Panc1 (cell line): ENCODE data around the gene PLEKHA8.

Source experiments
- CTCF ChIP-seq: fragments of 450-650 bp; IDR thresholded peaks from 2 replicates; pipeline ENCODE4 v1.5.1; 2017; ENCODE audit warnings: mild to moderate bottlenecking
- POLR2AphosphoS5 ChIP-seq: IDR thresholded peaks from 2 replicates; pipeline ENCODE4 v1.6.1; 2012; ENCODE audit warnings: mild to moderate bottlenecking, low read depth, low read length, moderate library complexity
- SIN3A ChIP-seq: IDR thresholded peaks from 2 replicates; pipeline ENCODE4 v1.6.1; 2012; ENCODE audit warnings: low read depth, mild to moderate bottlenecking, low read length, moderate library complexity, borderline replicate concordance; ENCODE audit not compliant: insufficient read depth
- TCF7L2 ChIP-seq: IDR thresholded peaks from 2 replicates; pipeline ENCODE4 v1.6.1; 2011; ENCODE audit warnings: mild to moderate bottlenecking, low read depth, low read length, inconsistent platforms
- TF ChIP-seq, protein P1 (sequence below), 2 experiments: IDR thresholded peaks; 2 replicates each; pipeline ENCODE4 v1.6.1; 2011 to 2012; ENCODE audit warnings: low read depth in 2 of 2, control low read depth in 1 of 2, low read length in 1 of 2, mild to moderate bottlenecking in 1 of 2, moderate library complexity in 1 of 2; ENCODE audit not compliant: insufficient read depth in 1 of 2

DNA sequence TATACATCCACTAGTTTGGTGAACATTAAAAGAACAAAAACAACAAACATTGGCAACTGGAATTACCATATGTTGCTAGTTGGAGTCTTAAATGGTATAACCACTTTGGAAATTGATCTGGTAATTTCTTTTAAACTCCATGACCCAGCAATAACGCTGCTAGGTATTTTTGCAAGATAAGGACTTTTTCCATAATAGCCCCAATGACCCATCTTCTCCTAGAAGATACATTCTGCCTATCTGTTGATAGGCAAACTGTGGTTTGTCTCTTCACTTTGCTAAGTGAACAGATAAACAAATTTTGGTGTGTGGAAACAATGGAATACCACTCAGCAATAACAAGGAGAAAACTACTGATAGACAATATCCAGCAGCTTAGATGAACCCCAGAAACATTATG is 75.9 kb downstream of the PLEKHA8 start:
- TF ChIP-seq CTCF (no peak), POLR2AphosphoS5 (no peak), TCF7L2 (no peak), SIN3A (no peak)
- TF ChIP-seq, protein P1, sequence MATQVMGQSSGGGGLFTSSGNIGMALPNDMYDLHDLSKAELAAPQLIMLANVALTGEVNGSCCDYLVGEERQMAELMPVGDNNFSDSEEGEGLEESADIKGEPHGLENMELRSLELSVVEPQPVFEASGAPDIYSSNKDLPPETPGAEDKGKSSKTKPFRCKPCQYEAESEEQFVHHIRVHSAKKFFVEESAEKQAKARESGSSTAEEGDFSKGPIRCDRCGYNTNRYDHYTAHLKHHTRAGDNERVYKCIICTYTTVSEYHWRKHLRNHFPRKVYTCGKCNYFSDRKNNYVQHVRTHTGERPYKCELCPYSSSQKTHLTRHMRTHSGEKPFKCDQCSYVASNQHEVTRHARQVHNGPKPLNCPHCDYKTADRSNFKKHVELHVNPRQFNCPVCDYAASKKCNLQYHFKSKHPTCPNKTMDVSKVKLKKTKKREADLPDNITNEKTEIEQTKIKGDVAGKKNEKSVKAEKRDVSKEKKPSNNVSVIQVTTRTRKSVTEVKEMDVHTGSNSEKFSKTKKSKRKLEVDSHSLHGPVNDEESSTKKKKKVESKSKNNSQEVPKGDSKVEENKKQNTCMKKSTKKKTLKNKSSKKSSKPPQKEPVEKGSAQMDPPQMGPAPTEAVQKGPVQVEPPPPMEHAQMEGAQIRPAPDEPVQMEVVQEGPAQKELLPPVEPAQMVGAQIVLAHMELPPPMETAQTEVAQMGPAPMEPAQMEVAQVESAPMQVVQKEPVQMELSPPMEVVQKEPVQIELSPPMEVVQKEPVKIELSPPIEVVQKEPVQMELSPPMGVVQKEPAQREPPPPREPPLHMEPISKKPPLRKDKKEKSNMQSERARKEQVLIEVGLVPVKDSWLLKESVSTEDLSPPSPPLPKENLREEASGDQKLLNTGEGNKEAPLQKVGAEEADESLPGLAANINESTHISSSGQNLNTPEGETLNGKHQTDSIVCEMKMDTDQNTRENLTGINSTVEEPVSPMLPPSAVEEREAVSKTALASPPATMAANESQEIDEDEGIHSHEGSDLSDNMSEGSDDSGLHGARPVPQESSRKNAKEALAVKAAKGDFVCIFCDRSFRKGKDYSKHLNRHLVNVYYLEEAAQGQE (IDR thresholded peaks at IDR 0.05; ENCODE audit: insufficient read depth in 1 of 2, low read depth in 2 of 2, low read length in 1 of 2) = no peak
